GM18517 (cell line): ENCODE measurements around the gene ZHX3.

Source experiments
- ATAC-seq: cut with Tn5 transposase; IDR thresholded peaks from one replicate; pipeline ENCODE4 v1.9.1; 2021; ENCODE audit warnings: mild to moderate bottlenecking, moderate library complexity; ENCODE audit not compliant: unreplicated experiment

ZHX3 gene

DNA sequence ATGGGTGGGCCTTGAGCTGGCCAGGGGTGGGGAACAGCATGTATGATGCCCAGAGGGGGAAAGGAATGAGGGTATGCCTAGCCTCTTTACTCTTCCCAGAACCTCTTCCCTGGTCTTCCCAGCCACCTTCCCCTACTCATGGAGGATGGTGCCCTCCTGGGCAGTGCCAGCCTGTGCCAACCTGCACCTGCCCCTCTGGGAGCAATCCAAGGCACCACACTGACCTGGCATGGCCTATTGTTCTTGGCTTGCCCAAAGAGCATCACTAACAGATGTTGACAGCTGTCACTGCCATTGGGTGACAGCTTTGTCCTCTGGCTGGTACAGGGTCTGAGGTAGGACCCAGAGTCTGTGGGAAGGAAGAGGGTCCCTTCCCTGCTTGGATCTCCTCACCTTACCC is 36.0 kb upstream of the ZHX3 start:
- ATAC-seq: no peak

DNA sequence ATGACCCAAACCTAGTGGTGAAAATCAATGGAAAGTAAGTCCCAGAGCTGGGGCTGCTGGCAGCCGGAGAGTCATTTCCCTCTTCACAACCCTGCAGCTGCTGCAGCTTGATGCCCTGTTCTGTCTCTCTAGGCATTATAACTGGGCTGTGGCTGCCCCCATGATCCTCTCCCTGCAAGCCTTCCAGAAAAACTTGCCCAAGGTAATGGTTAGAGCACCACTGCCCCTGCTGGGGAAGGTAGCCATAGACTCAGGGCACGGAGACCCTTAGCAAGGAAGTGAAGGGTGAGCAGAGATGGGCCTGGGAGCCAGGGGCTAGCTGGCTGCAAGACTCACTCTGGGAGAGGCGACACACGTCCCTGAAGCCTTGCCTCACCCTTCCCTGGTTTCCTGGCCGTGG is 35.1 kb upstream of the ZHX3 start:
- ATAC-seq: no peak

GRCh38 chr20:41352106-41352505 is 34.6 kb upstream of the ZHX3 start:
- no peak for ATAC-seq

DNA sequence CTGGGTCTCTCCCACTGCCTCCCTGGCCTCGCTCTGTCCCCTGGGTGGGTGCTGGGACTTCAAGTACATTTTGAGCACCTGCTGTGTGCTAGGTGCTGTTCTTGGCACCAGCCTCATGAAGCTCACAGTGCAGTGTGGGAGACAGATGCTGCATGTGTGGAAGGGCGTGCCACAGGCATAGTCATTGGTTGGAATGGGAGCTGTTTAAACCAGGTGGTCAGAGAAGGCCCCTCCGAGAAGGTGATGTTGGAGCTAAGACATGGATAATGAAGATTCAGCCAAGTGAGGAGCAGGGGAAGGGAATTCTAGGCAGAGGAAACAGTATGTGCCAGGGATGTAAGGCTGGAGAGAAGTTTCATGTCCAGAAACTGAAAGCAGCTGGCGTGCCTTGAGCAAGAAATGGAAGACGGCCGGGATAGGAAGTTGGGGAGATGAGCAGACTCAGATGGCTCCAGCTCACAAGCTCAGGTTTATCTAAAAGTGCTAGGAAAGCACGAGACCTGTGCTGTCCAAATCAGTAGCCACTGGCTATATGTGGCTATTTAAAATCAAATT is 33.0 kb upstream of the ZHX3 start:
- no peak for ATAC-seq

- ATAC-seq: no peak
These were observed 32.4 kb upstream of the ZHX3 start for GRCh38 chr20:41349943-41350342.

GRCh38 chr20:41349266-41349665 is 31.7 kb upstream of the ZHX3 start:
- ATAC-seq: no peak

DNA sequence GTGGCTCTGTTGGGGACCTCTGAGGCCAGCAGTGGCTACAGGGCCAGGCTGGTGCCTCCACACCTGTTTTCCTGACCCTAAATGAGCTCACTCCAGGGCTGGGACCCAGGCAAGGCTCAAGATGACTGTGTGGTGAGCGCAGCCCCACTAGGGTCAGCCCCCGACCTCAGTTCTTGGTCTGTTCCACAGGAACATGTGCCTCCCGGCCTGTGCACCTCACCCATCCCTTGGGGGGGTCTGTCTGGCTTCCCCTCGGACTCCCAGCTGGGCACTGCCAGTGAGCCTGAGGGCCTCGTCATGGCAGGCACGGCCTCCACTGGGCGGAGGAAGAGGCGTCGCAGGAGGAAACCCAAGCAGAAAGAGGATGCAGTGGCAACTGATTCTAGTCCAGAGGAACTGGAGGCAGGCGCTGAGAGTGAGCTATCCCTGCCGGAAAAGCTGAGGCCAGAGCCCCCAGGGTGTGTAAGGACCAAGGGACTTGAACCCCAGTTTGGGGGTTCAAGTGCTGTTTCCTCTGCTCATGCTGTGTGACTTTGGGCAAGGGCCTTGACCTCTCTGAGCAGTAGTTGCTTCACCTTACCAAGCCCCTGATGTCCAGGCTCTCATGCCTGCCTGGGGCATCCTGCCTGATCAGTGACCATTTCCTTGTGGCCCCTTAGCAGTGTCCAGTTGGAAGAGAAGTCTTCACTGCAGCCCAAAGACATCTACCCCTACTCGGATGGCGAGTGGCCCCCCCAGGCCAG is 31.1 kb upstream of the ZHX3 start:
- no peak for ATAC-seq

GRCh38 chr20:41347523-41348429 is 30.2 kb upstream of the ZHX3 start:
- ATAC-seq: no peak

GRCh38 chr20:41345729-41346067 is 28.2 kb upstream of the ZHX3 start:
- no peak for ATAC-seq

GRCh38 chr20:41344938-41345728 is 27.6 kb upstream of the ZHX3 start:
- ATAC-seq: no peak

- no peak for ATAC-seq
These were observed 26.9 kb upstream of the ZHX3 start for GRCh38 chr20:41344477-41344876.

- no peak for ATAC-seq
These were observed 25.2 kb upstream of the ZHX3 start for GRCh38 chr20:41342474-41343464.

- ATAC-seq: peak; percentile 16
These were observed 23.0 kb upstream of the ZHX3 start, which contains the start of gene LPIN3 for GRCh38 chr20:41340327-41341055. TSS of gene LPIN3 (plus strand) at chr20:41340821. CDS start at chr20:41345804, 4,983 bp downstream.

DNA sequence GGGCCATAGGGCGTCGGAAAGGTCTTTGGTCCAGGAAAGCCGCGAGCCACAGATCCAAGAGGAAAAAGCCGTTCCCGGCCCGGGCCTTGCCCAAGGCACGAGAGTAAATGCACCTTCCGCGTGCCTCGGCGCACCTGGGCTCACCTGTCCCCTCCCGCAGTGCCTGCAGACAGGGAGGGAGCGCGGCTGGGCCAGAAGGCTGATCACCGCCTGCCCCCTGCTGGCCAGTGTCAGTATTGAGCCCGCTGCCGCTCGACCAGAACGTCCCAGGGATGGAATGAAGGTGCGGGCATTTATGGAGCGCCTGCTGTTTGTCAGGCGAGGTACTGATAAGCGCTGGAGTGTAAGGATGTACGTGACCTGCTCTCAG is 22.4 kb upstream of the ZHX3 start:
- ATAC-seq: peak; percentile 74

DNA sequence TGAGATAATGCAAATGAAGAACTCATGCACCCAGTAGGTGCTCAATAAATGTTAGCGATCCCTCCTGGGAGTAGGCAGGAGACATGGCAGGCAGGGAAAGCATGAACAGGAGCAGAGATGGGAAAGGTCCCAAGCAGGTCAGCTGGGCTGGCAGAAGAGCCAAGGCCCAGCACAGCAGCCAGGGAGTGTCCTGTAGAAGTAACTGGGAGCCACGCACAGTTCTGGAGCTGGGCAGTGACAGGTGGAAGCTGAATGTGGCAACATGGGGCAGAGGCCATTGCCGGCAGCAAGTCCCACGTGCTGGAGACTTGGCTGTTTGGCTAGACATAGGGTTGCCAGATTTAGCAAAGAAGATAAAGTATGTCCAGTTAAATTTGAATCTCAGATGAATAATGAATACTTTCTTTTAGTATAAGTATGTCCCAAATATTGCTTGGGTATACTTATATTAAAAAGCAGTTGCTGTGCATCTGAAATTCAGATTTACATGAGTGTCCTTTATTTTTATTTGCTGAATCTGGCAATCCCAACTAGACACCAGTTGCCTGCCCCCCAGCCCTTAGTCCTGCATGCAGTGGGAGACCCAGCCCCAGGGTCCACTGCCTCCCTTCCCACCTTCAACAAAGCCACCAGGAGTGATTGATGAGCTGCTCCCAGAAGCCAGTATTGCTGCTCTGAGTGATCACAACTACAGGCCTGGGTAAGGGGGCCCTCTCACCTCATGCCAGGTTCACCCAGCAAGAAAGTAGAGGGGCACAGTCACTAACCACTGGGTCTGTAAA is 19.4 kb upstream of the ZHX3 start:
- no peak for ATAC-seq

GRCh38 chr20:41335591-41335990 is 18.1 kb upstream of the ZHX3 start:
- ATAC-seq: no peak

GRCh38 chr20:41334443-41335421 is 17.2 kb upstream of the ZHX3 start:
- no peak for ATAC-seq
